ENCODE results near the gene MAPT. TPM values are rescaled to one million over a fixed set of nuclear protein-coding genes. Genes with fewer than 3 reads are reported as not detected.
"Not testable (repeated sequence)": the region's sequence is repeated elsewhere in the genome, so short reads cannot be mapped to it uniquely, and the experiment has no call there.

Gene MAPT
- total RNA-seq, 1 donor from 2014 or later, result 0.07 TPM

- not testable (repeated sequence) for DNase-seq (ENCODE audit: low read depth, low spot score)
These were observed 32.2 kb upstream of the MAPT start for GRCh38 chr17:45862127-45862526.

DNA sequence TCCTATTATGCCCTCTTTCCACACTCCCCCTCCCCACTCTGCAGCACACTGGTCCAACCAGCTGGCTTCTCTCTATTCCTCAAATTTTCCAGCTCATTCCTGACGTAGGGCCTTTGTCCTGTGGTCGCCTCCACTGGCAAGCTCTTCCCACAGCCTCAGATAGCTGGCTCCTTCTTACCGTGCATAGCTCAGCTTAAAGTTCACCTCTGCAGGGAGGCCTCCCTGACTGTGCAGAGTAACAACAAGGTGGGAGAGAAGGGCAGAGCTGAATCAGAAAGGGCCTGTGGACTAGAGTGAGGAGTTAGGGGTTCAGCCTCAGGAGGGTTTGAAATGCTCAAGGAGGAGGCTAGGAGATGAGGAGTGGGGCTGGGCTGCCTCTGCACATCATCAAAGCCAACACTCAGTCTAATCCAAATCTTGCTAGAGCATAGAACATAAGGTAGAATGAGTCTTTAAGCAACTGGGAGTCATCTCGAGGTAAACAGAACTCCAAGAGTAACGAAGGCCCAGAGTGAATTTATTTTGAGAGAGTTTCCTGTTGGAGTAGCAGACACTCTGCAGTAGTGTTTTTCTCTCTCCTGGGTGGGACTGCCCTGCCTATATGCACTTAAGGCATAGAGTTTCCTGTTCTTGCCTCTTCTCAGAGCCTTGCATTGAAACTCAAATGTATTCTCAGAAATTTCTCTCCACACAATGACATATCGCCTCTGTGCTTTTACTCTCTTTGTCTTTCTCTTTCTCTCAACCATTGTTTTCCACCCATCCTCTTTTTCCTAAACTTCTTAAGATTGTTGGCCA is 30.3 kb upstream of the MAPT start:
- no peak for DNase-seq (ENCODE audit: low read depth, low spot score)

GRCh38 chr17:45867171-45867570 is 27.2 kb upstream of the MAPT start:
- no peak for DNase-seq (ENCODE audit: low read depth, low spot score)

GRCh38 chr17:45867702-45868101 is 26.7 kb upstream of the MAPT start:
- DNase-seq (ENCODE audit: low read depth, low spot score), result no peak

DNA sequence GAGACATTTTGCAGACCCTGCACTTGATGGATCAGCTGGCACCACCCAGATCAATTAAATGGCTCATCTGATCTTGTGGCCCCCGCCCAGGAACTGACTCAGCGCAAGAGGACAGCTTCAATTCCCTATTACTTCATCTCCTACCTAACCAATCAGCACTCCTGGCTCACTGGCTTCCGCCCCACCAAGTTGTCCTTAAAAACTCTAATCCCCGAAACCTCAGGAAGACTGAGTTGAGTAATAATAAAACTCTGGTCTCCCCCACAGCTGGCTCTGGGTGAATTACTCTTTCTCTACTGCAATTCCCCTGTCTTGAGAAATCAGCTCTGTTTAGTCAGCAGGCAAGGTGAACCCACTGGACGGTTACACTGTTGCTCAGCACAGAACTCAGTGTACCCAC is 26.1 kb upstream of the MAPT start:
- DNase-seq (ENCODE audit: low read depth, low spot score), result no peak

DNA sequence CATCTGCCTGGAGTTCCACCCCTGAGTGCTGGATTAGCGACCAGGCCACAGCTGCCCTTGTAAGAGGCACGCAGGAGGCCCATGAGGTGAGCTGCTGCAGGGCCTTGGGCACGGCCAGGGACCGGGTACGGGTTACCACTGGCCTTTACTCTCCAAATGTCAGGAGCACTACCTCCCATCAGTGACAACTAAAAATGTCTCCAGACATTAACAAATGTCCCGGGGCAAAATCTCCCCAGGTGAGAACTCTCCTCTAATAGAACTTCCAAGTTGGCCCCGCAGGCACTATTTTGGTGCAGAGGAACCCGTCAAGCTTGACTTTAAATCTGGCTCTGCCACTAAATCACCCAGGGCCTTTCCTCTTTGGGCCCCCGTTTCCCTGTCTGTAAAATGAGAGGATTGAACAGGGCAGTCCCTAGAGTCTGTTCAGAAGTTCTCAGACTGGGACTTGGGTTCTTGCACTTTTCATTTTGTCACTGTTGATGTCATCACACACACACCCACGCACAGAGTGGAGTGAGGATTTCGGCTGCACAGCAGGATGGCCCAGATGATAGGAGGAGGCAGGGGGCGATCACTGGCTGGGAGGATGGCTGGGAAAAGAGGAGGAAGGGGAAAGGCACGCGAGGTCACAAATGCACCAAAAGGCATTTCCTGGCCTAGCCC is 24.5 kb upstream of the MAPT start:
- DNase-seq (ENCODE audit: low read depth, low spot score), result no peak

DNA sequence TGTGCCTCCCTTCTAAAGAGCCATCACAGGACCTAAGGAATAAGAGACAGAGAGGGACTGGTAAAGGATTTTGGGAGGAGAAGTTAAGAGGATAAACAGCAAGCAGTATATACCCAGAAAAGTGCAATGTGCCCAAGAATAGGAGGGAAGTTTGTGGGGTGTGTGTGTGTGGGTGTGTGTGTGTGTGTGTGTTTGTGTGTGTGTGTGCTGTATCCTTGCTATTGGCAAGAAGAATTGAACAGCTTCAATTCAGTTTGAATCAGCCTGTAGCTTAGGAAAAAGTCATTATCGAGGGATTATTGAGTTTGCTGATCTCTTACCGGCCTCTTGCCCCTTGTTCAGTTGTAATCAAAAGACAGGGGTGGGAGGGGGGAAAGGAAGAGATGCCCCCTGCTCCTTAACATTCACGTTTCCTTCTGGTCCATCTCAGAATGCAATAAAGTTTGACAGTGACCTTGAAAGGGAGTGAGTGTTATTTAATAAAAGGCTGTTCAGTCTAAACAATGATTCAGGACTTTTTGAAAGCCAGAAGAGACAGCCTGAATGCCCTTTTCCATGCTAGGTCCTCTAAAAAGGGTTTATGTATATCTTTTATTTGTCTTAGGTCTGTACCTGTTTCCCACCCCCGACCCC is 23.9 kb upstream of the MAPT start:
- DNase-seq (ENCODE audit: low read depth, low spot score), result no peak

GRCh38 chr17:45871718-45872117 is 22.6 kb upstream of the MAPT start:
- DNase-seq (ENCODE audit: low read depth, low spot score), result no peak

GRCh38 chr17:45873728-45874127 is 20.6 kb upstream of the MAPT start:
- no peak for DNase-seq (ENCODE audit: low read depth, low spot score)

GRCh38 chr17:45874151-45874550 is 20.2 kb upstream of the MAPT start:
- no peak for DNase-seq (ENCODE audit: low read depth, low spot score)

DNA sequence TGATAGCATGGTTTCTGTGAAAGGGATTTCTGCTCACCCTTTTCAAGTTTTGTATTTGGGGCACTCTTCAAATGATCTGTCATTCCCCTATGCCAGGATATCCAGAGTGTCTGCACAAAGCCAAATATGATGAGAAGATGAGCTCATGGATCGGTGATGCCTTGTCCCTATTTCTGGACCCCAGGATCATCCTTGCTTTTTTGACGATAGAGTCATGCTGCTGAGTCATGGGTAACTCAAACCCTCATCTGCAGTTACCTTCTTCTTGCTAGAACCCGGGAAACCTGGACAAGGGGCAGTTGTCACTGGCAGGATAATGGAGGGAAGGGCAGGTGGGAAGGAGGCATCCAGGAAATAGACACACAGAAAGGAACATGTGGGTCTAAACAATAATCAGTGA is 17.8 kb upstream of the MAPT start:
- no peak for DNase-seq (ENCODE audit: low read depth, low spot score)

GRCh38 chr17:45877467-45877866 is 16.9 kb upstream of the MAPT start:
- no peak for DNase-seq (ENCODE audit: low read depth, low spot score)

GRCh38 chr17:45883063-45883462 is 11.3 kb upstream of the MAPT start:
- DNase-seq (ENCODE audit: low read depth, low spot score), result no peak

DNA sequence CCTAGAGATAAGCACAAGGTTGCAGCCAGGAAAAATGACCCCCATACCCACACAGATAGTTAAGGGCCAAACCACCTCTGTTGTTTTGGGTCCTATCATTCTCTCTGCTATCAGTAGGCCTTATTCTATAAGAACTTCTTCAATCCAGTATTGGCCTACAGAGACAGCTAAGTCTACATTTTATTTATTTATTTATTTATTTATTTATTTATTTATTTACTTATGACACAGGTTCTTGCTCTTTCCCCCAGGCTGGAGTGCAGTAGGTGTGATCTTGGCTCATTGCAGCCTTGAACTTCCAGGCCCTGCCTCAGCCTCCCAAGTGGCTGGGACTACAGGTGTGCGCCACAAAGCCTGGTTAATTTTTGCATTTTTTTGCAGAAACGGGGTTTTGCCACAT is 7.5 kb upstream of the MAPT start:
- DNase-seq (ENCODE audit: low read depth, low spot score), result no peak

DNA sequence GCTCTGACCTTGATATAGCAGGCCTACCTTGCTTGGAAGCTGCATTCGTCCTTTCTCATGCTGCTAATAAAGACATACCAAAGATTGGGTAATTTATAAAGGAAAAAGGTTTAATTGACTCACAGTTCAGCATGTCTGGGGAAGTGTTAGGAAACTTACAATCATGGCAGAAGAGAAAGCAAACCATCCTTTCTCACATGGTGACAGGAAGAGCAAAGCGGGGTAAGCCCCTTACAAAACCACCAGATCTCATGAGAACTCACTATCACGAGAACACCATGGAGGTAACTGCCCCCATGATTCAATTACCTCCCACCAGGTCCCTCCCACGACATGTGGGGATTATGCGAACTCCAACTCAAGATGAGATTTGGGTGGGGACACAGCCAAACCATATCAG is 6.0 kb upstream of the MAPT start:
- DNase-seq (ENCODE audit: low read depth, low spot score), result no peak

DNA sequence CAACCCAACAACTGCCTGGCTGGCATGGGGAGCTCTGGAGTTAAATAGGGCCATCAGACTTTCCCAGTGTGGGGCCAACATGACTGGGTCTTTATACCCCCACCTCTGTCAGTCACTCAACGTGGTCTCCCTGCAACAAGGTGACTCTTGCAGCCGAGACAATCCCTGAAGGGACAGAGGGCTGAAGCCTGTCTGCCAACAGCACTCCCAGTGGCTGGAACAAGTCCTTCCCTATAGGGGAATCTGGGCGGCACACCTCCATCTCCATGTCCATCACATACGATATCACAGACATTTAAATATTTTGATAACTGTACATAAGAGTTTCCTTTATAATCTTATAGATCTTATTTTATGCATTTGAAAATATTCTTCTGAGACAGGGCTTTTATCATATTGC is 4.8 kb upstream of the MAPT start:
- DNase-seq (ENCODE audit: low read depth, low spot score), result no peak

GRCh38 chr17:45893725-45894021 is 681 bp upstream of the MAPT start:
- no peak for DNase-seq (ENCODE audit: low read depth, low spot score)

DNA sequence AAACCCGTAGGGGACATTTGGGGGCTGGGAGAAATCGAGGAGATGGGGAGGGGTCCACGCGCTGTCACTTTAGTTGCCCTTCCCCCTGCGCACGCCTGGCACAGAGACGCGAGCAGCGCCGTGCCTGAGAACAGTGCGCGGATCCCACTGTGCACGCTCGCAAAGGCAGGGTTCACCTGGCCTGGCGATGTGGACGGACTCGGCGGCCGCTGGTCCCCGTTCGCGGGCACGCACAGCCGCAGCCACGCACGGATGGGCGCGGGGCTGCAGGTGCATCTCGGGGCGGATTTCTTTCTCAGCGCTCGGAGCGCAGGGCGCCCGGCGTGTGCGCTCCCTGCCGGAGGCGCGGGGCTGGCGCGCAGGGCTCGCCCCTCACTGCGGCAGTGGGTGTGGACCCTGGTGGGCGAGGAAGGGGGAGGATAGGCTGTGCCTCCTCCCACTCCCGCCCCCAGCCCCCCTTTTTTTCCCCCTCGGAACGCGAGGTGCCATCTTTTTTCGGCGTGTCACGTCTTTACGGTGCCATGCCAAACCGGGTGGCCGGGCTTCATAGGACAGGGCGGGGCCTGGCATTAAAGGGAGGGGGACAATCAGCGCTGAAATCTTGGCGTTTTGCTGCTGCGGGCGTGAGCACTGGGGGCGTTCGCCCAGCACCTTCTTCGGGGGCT is 1.1 kb downstream of the MAPT start:
- DNase-seq (ENCODE audit: low read depth, low spot score), result no peak

DNA sequence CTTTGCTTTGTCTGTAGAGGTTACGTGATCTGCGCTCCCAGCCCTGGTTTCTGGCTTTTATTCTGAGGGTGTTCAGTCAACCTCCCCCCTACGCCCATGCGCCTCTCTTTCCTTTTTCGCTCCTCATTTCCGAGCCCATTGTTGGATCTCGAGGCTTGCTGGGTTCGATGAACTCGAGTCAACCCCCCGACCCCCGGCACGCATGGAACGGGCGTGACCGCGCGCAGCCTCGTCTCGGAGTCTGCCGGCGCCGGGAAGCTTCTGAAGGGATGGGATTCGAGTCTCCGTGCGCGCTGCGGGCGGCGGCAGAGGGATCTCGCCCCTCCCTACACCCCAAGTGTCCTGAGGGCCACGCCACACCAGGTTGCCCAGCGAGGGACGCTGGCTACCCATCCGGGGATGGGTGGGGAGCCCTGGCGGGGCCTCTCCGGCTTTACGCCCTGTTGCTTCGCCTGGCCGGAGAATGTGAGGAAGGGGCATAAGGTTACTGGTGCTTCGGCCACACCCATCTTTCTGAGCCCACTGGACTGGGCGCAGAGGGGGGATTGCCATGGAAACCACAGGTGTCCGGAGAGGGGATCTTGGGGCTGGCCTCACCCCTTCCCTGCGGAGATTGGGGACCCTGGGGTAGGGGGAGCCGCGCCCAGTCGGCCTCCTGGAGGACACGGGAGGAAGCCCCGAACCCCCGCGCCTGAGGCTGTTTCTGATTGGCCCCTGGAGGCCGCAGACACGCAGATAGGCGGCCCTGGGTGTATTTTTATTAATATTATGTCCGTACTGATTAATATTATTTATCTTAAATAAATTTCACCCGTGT is 1.8 kb downstream of the MAPT start:
- DNase-seq (ENCODE audit: low read depth, low spot score), result no peak

- no peak for DNase-seq (ENCODE audit: low read depth, low spot score)
These were observed 2.7 kb downstream of the MAPT start for GRCh38 chr17:45896803-45897693.

All from pulmonary artery endothelial cell (primary cell).